ENCODE measurements around the gene FHDC1.
A peak's percentile ranks its signal among the peaks of the same experiment; 100 is the strongest.

FHDC1 gene

DNA sequence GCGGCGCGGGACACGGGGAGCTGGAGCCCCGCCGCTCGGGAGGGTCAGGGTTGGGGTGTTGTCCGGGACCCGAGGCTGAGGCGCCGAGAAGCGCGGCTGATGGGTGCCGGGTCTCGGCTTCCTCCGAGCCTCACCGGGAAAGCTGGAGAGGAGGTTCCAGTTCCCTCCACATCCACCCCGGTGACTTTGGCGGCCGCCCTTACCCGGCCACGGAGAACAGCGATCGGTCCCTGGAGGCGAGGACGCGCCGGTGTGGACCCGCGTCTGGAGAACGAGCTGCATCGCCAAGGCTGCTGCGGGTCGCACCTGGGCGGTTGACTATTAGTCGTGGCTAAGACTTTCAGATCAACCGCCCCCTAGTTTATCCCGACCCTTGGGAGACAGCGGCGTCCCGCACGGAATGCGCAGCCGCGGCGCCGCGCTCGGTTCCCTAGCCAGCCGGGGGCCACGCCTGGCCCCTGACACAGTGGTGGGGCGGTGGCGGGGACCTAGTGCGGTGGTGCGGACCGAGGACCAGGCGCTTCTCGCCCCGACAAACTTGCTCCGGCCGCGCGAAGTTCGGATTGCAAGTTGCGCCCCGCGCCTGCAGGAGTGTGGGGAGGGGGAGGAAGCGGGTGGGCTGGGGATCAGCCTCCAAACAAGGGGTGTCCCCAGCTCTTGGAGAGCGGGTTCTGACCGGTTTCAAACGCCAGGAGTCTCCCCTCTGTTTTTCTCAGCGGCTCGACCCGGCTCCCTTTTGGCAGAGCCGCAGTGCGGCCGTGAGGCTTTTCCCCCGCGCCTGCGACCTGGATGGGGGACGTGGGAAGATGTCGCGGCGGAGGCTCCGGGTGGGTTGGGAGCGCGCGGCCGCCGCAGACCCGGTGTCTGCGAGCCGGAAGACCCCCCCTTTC is 568 bp downstream of the FHDC1 start:
- DNase-seq: peak; percentile 23

DNA sequence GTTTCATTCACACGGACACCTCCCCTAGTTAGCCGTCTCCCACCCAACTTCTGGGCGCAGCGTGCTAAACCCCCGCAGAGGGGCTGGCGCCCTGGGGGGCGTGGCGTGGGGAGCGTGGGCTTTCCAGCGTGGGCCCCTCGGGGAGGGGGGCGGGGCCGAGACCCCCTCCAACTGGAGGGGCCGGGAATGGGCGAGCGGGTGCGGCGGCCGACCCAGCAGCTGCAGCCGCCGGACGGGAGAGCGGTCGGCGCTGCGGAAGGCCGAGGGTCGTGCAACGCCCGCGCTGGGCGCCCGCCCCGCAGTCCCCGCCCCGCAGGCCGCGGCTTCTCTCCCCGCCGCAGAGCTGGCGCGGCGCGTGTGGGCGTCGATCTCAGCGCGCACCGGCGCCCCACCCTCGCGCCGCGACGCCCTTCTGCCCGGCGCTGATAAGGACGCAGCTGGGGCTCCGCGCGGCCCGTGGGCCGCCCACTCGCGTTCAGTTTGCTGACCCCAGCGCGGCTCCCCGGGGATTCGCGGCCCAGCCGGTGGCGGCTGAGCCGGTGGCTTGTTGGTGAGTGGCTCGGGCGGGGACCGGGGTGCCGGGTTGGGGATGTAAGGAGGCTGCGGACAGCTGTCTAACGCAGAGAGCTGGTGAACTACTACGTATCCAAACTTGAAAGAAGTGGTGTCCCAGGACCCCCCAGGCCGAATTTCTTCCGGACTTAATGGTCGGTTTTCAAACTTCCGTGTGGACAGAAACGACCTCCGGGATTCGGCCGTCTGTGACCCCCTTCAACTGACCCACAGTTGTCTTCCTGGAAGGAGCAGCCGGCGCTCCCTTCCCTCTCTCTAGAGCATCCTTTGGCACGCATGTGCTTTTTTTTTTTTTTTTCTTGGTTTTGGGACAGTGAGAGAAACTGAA is 1.5 kb downstream of the FHDC1 start:
- DNase-seq: peak; percentile 22

DNA sequence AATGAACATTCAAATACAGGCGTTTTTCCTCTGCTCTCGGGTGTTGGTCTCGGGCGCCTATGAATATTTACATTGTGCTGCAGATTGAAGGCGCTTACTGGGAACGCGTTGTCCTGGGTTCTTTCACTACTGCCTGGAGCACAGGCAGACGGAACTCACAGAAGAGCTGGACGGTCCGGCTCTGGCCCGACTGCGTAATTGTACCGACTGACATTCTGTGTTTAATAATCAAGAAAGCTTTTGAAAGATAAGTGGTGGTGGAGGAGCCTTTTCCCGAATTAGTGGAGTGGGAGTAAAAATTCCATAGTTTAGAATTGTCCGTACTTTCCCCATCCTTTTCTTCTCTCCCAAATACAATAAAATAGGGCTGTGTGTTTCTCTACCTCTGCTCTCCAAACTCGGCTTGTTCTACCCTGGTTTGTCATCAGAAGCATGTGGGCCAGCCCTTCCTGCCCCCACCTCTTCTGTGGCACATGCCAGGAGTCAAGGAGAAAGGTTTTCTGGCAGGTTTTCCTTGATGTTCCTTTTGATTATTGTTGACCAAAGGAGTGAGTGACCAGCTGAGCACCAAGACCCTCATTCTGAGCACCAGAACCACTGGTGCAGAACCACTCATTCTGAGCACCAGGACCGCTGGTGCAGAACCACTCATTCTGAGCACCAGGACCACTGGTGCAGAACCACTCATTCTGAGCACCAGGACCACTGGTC is 2.3 kb downstream of the FHDC1 start:
- no peak for DNase-seq

DNA sequence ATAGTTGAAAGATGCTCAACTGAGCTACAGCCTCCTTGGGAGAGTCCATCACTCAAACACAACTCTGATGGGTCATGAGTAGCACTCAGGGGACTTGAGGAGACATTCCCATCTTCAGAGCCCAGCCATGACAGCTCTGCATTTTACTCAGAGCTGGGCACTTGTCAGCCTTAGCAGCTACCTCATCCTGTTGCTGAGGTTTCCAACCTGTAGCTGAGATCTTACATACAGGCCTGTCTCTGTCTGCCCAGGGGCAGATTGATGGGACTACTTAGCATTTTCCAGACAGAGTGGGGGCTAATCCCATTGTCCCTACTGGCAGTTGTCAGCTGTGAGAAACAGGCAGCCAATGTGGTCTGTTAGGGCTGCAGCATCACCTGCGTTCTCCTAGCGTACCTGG is 3.5 kb downstream of the FHDC1 start:
- no peak for DNase-seq

DNA sequence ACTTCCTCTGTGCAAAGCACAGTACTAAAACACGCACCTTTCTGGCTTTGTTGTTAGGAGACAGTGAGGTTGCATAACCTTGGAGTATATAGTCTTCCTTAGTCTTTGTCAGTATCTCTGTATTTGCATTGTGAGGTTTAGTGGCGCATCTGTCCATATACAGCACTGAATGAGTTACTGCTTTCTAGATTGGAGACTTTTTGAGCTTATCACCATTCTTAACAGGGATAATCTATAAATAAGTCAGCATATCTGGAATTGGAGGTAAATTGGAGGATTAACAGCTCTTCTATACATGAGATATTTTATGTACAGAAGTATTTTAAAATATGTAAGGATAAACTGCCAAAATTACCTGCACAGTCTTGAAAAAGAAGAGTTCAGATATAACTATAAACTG is 4.3 kb downstream of the FHDC1 start:
- DNase-seq: no peak

DNA sequence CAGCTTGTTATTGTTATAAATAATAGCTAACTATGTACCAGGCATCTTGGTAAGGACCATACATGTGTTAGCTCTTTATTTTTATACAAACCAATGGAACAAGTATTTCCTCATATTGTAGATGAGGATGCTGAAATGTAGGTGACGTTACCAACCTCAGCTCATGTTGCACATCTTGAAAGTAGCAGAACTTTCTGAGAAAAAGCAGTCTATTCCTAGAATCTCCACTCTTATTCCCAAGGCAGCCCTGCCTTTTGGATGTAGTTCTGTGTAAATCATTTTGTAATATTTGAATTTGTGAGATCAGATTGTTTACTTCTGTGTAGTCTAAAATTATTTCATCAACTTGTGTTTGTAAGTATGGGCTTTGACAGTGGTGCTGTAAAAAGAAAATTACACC is 5.3 kb downstream of the FHDC1 start:
- no peak for DNase-seq

DNA sequence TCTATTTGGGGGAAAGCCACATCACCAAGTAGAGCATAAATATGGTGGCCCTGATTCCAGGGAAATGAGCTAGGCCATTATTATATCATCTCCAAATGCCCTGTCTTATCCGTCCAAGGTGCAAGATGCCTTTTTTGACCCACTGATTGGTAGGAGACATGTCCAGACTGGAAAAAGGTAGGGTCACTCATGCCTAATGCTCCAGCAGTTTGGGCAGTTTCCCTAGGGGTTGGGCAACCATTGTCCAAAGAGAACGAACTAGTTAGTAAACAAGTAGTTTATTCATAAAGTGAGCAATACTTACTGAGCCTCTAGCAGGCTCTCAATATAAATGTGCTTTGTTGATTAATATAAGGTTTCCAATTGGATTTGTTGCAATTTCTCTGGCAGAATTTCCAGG is 6.2 kb downstream of the FHDC1 start:
- DNase-seq: no peak

DNA sequence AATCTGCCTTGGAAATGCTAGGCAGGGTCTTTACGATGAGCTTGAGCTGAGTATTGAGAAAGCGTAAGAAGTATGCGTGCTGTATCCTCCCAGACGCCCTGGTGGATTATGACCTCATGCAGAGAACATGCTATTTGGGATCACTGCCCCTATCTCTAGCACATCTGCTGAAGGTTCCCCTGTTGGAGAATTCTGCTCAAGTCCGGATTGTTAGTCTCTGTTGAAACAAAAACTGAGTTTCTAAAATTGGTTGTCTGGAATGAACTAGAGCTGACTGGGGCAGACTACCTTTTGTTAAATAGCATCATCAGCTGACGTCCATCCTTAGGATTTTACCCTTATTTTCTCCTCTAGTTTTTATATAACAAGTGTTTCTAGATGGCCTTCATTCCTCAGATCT is 7.5 kb downstream of the FHDC1 start:
- no peak for DNase-seq

DNA sequence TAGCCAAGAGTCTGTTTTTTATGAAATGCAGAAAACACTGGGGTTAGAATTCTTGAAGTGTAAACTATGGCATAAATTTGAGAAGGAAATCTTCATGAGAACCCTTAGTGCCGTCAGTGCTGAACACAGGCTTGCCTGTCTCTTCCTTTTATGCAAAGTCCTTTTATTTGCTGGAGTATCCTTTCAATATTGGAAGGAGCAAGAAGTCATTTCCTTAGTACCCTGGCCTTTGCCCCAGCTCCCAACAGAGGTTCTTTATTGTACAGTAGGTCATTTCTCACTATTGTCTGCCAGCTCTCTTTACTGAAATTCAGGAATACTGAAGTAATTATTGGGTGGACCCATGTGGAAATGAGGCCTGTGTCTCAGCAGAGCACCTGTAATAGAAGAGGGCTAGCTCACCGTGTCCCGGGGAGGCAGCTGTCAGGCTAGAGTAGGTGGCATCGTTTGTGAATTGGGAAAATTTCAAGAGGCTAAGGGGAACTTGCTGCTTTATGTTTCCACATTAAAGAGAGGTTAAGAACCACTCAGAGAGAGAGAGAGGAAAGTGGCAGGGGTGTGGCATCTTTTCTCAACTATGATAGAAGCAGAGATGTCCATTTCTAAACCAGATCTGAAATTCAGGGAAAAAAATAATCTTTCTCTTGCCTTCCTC is 8.7 kb downstream of the FHDC1 start:
- no peak for DNase-seq

DNA sequence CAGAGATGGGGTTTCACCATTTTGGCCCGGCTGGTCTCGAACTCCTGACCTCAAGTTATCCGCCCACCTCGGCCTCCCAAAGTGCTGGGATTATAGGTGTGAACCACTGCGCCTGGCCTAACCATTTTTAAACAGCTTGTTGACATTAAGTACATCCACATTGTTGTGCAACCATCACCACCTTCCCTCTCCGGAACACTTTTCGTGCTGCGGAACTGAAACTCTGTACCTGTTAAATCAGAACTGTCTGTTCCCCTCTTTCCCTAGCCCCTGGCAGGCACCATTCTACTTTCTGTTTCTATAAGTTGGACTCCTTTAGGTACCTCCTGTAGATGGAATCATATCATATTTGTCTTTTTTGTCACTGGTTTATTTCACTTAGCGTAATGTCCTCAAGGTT is 9.5 kb downstream of the FHDC1 start:
- no peak for DNase-seq

DNA sequence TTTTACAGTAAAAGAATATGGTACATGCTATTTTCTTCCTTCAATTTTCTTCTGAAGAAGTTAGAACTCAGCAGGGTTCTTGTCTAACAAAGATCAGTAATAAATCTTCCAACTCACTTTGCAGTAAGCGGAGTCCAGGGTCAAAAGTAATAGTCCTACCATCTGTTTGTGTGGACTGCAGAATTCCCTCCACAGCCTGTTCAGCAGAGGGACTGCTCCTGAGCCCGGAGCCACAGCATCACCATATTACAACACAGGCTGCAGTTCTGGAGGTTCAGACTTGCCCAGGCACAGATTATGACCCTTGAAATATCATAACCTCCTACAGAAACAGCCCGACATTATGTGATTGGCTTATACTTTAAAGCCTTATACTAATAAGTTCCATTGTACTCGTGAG is 10.3 kb downstream of the FHDC1 start:
- no peak for DNase-seq

DNA sequence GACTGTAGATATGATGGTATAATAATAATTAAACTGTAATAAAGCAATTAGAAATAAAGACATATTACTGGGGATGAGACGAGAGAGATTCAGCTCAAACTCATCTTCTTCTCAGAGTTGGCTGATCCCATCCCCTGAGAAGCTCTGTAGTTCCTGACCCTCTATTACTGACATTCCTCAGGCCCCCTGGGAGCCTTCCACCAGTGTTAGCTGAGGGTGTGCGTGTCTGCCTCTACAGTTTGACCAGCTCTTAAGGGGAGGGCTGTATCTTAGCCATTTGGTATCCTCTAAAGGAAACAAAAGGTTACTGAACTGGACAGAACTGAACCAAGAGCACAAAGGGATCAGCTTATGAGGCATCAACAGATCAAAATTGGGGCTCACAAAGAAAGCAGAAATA is 11.2 kb downstream of the FHDC1 start:
- no peak for DNase-seq

DNA sequence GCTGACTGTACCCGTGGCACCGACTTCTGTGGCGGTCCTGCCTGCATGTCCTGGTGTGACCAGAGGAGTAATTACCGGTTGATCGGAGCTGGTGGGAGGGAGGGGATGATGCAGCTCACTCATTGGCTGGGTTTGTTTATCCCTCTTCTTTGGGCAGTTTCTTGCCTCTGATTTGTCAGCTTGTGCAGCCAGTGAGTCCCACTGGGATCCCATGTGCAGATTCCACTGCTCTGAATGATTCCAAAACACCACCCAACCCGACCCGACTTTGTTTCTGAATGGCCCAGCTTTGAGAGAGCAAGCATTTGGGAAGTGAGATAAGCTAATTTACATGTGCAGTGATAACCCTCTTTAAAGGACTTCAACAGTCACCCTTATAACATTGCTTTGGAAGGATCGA is 13.8 kb downstream of the FHDC1 start:
- DNase-seq: no peak

DNA sequence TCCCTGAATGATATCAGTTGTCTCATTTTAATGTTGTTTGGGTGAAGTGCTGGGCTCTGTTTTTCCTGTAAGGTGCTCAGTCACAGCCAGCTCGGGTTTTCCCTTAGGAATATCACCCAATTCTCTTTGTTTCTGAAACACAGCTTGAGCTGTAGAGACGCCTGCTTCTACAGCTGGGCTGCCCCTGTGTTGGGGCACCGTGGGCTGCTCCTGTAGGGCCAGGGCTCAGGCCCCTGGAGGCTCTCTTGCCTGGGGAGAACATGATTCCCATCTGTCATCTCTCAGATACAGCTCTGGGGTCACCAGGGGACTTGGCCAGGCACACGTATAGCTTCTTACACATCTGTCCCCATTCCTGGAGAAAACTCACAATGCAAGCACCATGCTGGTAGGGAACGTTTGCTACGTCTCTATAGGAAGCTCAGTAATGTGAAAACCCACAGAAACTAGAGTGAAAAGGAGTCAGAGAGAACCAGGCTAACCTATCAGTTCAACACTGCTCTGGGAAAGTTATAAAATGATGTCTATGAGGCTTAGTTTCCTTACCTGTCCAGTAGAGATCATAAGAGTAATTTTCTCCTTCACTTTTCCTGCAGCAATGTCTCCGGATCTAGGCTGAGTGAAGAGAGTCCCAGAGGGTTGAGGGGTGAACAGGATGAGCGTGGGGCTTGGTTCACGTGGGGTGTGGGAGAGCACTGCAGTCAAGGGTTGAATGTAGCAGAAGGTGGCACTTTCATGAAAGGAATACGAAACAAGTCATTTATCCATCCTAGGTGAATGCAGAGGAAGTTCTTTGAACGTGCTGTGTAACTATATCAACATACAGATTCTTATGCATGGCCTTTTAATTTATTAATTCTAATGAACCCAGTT is 14.5 kb downstream of the FHDC1 start:
- no peak for DNase-seq

DNA sequence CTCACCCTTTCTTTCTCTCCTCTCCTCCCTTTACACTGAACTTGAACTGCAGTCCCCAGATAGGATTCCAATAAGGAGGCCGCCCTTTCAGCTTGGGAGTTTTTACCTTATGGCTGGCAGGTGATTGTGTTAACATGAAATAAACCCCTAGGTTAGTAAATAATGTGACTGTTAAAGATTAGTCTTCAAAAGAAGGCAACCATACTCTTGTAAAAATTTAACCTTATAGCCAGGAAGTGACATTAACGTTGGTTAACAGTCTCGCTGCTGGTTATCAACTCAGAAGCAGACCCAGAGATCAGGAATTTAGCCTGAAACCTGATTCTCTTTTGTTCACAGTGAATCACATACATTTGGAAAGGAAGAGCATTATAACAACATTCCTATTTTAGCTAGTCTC is 15.2 kb downstream of the FHDC1 start:
- DNase-seq: no peak

DNA sequence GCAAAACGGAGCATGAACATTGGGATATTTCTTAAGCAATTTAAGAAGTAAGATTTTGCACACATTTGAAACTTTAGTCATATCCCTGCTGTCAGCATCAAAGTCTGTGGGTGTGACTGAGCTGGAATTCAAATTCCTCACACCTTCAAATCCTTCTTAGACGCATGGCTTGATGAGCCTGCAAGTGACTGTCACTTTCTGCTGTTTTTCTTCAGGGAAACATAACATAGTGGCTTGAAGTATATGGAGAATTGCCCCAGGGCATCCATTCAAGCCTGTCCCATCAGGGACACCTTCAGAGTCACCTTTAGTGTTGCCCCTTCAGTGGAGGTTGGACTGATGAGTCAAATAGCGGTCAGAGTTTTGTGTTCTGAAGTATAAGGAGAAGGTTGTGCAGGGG is 17.4 kb downstream of the FHDC1 start:
- DNase-seq: no peak

DNA sequence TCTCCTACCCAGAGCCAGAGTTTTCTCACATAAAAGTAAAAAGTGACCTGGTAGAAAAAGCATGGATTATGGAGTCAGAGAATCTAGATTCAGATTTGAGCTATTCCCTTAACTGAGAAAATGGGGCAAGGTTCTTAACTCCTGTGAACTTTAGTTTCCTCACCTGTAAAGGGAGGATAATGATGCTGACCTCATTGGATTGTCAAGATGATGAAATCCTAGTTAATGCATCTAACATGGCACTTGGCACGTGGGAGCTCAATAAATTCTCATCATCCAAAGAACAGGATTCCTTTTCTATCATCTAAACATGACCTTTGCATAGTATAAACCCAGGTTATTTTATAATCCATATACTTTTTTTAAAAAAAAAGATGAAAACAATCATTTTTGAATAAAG is 18.6 kb downstream of the FHDC1 start:
- DNase-seq: no peak

DNA sequence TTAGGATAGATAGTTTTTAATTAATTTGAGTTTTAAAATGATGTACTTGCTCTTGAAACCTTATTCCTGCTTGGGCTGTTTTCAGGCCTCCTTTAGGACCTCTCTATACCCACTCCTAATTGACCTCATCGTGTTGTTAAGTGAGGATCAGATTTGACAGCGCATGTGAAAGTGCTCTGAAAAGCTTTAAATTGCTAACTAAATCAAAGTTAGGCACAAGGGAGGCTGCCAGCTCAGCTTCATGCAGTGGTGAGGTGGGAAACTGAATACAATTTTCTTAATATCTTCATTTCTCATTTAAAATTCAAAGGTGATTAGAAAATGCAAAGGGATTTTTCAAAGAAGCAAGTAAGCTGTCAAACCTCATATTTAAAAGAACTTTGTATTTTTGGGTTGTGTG is 20.0 kb downstream of the FHDC1 start:
- no peak for DNase-seq

DNA sequence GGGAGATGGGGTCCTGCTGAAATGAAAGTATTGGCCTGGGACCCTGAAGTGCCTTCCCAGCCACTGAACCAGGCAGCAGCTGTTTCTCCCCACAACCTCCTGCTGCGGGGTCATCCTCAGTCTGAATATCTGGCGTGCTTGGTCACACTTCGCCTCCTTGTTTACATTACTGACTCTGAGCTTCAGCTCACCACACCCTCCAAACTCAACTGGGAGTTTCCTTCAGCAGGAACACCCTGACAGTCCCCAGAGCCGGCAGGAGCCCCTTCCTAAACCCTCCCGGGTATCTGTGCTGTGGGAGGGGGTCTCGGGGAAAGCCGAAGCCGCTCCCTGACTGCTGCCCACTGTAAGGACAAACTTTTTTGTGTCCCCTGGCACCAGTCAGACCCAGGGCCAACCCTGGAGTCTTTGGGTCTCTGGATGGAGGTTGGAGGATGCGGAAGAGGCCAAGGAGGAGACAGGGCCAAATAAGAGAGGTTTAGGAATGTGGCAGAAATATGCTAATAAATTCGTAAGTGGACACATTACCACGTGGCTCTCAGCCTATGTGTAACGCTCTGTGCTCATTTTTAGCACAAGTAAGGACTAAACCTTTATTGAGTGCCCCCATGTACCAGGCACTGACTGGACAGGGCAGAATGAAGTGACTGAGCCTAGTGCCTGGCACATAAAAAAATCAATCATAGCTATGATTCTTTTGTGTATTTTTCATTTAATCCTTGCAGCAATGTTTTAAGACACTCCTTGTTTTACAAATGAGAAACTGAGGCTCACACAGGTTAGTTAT is 20.7 kb downstream of the FHDC1 start:
- DNase-seq: no peak

DNA sequence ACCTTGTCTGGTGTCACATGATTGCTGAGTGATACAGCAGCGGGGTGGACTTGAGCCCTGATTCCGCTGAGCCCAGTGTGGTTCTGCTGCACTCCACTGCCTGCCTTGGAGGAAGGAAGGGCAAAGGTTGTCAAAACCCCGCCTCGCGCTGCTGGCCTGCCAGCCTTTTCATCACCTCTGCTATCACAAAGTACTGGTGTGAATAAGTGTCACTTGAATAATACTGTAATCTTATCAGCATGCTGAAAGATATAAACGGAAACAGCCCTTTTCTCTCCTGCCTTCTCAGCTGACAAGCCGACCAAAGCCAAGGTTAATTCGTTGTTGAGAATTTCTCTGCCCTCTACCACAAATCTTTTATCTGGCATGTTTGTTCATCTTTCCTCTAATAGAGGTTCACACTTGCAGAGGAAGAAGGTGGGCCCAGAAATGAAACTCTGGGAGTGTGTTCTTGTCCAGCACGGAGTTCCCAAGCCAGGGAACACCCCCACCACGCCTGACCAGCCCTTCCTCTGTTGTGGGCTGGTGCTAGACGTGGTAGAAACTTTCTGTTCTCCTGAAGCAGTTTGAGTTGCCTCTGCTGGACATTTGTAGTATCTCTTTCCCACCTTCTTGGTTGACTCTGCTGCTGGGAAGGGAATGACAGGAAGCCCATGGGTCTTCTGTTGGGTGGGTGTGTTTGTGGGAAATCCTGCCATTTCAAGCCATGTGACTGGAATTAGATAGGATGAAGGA is 21.5 kb downstream of the FHDC1 start:
- DNase-seq: no peak

Measured in activated T-cell treated with anti-CD3 and anti-CD28 coated beads, Interleukin-2, amount 50 U/mL, for 1 hour (primary cell).